GM13976 (cell line): ENCODE data around the gene CCDC28A.
A peak's percentile ranks its signal among the peaks of the same experiment; 100 is the strongest.
"Not testable (repeated sequence)": the region's sequence is repeated elsewhere in the genome, so short reads cannot be mapped to it uniquely, and the experiment has no call there.

Experiments used
- DNase-seq: peaks from one replicate; pipeline ENCODE4 v3.0.0; 2012; ENCODE audit warnings: low spot score
- in situ Hi-C: fragments of 300-500 bp; cut with MboI; formaldehyde crosslinking; loops from one replicate; pipeline ENCODE4 v1.12.0; 2022; ENCODE audit warnings: low sequenced_read_pairs, mixed read lengths, inconsistent platforms; ENCODE audit not compliant: unreplicated experiment
- TF ChIP-seq, protein P1 (sequence below): IDR thresholded peaks from 2 replicates; pipeline ENCODE4 v1.5.1; 2012; ENCODE audit warnings: borderline replicate concordance, mild to moderate bottlenecking; ENCODE audit not compliant: insufficient read depth; ENCODE audit errors: extremely low read depth, missing control alignments, control extremely low read depth

CCDC28A gene

DNA sequence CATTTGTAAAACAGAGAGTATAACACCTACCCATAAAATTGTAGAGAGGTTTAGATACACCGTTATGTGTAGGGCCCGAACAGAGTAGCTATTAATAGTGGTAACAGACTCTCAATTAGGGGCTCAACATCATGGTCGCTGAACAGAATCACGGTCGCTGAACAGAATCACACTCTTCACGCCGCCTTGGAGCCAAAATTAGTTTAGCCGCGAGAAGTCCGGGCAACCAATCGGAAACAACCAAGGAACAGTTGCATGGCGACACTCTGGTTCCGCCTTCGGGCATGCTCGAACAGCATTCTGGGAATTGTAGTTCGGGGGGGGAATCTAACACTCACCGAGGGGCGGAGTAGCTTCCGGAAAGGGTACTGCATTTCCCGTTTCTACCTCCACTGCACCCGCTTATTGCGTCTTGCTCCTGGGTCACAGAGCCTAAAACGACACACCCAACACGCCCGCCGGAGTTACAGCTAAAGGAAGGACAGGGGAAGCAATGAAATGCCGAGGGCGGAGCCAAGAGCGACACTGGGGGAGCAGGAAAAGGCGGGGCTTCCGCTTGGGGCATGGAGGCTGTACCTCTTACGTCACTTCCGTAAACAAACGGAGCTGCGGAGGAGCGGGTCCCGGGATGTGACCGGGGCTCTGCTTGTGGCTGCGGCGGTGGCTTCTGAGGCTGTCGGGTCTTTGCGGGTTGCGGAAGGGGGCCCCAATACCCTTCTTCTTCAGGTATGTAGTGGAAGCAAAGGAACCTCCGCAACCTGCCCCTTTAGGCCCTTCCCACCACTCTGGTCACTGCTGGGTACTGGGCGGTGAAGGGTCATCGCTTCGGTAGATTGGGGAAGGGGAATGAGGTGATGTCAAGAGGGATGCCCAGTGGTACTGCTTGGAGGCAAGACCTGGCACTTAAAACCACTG lies at the start of gene CCDC28A:
Gene CCDC28A (plus strand): TSS at position 593 of the 915 bp plus-strand sequence. CDS start 2,352 bp downstream, outside the sequence.
- TF ChIP-seq, protein P1, sequence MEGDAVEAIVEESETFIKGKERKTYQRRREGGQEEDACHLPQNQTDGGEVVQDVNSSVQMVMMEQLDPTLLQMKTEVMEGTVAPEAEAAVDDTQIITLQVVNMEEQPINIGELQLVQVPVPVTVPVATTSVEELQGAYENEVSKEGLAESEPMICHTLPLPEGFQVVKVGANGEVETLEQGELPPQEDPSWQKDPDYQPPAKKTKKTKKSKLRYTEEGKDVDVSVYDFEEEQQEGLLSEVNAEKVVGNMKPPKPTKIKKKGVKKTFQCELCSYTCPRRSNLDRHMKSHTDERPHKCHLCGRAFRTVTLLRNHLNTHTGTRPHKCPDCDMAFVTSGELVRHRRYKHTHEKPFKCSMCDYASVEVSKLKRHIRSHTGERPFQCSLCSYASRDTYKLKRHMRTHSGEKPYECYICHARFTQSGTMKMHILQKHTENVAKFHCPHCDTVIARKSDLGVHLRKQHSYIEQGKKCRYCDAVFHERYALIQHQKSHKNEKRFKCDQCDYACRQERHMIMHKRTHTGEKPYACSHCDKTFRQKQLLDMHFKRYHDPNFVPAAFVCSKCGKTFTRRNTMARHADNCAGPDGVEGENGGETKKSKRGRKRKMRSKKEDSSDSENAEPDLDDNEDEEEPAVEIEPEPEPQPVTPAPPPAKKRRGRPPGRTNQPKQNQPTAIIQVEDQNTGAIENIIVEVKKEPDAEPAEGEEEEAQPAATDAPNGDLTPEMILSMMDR, result no peak
- in situ Hi-C loops, result no loop called here
- DNase-seq, result peak; percentile 91

DNA sequence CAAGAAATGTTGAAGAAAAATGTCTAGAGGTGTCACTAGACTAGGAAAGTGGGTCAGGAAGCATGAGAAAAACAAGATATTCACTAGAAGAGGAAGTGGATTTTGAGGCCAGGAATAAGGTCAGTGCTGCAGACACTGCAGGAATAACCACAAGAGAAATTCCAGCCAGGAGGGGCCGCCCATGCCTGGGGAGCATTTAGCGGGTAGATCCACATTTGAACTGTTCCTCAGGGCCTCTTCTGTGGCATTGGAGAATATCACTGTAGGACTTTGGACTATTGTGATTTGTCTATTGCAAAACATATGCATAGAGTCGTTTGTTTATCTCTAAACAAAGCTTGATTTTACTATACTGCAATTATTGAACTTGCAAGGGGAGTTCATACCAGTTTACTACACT lies 49.6 kb upstream of the CCDC28A start:
- no peak for DNase-seq
- in situ Hi-C loops, result no loop called here
- TF ChIP-seq, protein P1, result no peak

DNA sequence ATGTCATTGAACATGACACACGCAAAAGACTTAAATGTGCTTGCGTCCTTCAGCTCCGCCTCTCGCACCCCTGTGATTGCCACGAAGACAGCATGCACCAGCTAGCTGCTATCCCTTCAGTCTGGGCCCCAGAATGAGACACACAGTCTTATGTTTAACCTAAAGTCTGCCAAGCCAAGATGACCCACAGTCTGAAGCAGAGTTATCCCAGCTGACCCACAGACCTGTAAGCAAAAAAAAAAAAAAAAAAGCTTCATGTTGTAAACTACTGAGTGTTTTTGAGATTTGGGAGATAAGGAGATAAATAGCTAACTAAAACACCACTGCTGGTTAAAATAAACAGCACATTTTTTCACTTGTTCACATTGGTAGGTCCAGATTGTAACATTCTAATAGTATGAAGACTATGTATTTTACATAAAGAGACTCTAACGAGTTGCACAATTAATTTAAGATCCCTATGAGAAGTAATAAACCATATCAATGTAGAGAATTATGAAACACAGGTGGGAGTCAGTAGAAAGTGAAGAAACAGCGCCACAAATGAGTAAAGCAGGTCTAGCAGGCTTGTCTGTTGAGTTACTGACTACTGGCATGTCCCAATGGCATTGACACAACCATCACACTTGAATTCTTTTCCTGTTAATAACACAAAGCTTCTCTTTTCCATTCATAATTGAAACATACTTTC lies 47.4 kb upstream of the CCDC28A start:
- TF ChIP-seq, protein P1, result no peak

DNA sequence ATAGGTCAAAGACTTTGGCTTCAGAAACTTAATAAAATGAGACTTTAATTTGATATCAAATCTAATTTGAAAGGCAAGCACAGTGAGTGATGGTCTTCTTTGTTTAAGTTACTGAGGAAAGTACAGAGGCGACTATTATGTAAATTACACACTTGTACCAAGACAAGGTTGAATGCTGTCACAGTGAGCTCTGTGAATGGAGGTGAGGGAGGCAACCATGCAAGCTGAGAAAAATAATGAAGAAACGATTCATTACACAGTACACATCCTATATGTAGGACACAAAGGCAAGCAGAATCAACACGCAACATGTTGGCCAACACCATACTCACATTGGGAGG lies 46.8 kb upstream of the CCDC28A start:
- in situ Hi-C loops, result no loop called here
- TF ChIP-seq, protein P1, result no peak
- no peak for DNase-seq

More for the DNA sequence above, 47.4 kb upstream of the CCDC28A start:
- no peak for DNase-seq
- in situ Hi-C loops, result no loop called here

DNA sequence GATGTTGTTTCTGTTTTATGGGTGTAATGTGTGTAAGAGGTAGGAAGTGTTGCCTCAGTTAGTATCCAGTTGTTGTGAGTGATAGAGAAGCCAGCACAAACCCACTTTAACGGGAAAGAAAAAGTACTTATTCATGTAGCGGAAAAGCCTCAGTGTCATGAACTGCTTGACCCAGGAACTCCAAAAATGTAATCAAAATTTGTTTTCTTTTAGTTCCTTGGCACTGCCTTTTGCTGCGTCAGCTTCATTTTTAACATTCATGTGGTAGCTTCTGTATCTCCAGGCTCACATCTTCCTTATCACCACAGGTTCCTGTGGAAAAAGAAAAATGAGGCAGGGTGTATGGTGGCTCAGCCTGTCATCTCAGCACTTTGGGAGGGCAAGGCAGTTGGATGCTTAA lies 46.4 kb upstream of the CCDC28A start:
- TF ChIP-seq, protein P1, result no peak
- DNase-seq, result no peak
- in situ Hi-C loops, result no loop called here

DNA sequence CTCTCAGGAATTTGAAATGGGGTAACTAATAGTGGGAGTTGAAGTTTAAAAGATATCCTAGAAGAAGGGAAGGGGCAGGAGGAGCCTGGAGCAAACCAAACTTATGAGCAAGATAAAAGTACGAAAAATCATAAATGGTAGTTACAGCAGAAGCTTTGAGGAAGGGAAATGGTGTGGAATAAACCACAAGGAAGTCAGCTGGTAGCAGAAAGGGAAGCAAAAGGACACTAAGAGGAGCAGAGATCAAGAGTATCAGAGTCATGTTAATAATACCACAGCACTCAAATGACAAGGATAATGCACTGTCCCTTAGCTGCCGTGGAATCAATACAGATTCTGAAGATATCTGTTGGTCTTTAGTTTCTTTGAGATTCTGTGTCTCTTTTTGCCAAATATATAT lies 44.9 kb upstream of the CCDC28A start:
- DNase-seq, result no peak
- TF ChIP-seq, protein P1, result no peak
- in situ Hi-C loops, result no loop called here

DNA sequence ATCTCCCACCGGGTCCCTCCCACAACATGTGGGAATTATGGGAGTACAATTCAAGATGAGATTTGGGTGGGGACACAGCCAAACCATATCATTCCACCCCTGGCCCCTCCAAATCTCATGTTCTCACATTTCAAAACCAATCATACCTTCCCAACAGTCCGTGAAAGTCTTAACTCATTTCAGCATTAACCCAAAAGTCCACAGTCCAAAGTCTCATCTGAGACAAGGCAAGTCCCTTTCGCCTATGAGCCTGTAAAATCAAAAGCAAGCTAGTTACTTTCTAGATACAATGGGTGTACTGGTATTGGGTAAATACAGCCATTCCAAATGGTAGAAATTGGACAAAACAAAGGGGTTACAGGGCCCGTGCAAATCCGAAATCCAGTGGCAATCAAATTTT lies 43.5 kb upstream of the CCDC28A start:
- DNase-seq, in situ Hi-C loops: not testable (repeated sequence)
